ENCODE results near the gene APOA1. TPM values are rescaled to one million over a fixed set of nuclear protein-coding genes. Genes with fewer than 3 reads are reported as not detected.

Gene APOA1
- polyA plus RNA-seq, 4 donors = 62.3 to 22,236 (median 8,002) TPM

GRCh38 chr11:116814502-116814901 is 22.9 kb downstream of the APOA1 start:
- DNase-seq (no peak), FAIRE-seq (no peak)
- Histone ChIP-seq H3K27ac (ENCODE audit: low read depth in 1 of 3, low read length in 2 of 3) (peak overlapping the region in 2 of 3 donors; percentile 52 to 79), H3K36me3 (ENCODE audit: control insufficient read depth in 3 of 3, insufficient read depth in 2 of 3, low read depth in 1 of 3, low read length in 3 of 3) (peaks cover 0 to 6% (median 0%) of the 10 kb centered on the region in 3 donors), H3K9me3 (ENCODE audit: control insufficient read depth in 2 of 2, insufficient read depth in 1 of 2, low read depth in 1 of 2, low read length in 1 of 2) (peaks cover 0 to 5% of the 10 kb centered on the region in 2 donors), H3K27me3 (ENCODE audit: control insufficient read depth in 3 of 3, insufficient read depth in 3 of 3, low read length in 3 of 3) (no peaks in the 10 kb centered on the region), H3K4me3 (ENCODE audit: low read depth in 1 of 3, low read length in 3 of 3) (no peak overlapping the region), H3K4me1 (ENCODE audit: control insufficient read depth in 3 of 3, insufficient read depth in 2 of 3, low read depth in 1 of 3, low read length in 2 of 3) (peaks cover 0 to 25% (median 0%) of the 10 kb centered on the region in 3 donors)
- 76 to 96% (median 91%) methylated on average over 6 of the region's 6 CpGs for WGBS, 3 donors

GRCh38 chr11:116813781-116814471 is 23.5 kb downstream of the APOA1 start:
- 35 to 60% (median 51%) methylated on average over 5 of the region's 5 CpGs for WGBS, 3 donors
- peaks cover 0 to 25% (median 0%) of the 10 kb centered on the region in 3 donors for H3K4me1 ChIP-seq (ENCODE audit: control insufficient read depth in 3 of 3, insufficient read depth in 2 of 3, low read depth in 1 of 3, low read length in 2 of 3)
- H3K36me3 ChIP-seq (ENCODE audit: control insufficient read depth in 3 of 3, insufficient read depth in 2 of 3, low read depth in 1 of 3, low read length in 3 of 3) = peaks cover 0 to 2% (median 0%) of the 10 kb centered on the region in 3 donors
- DNase-seq (peak; percentile 64 to 92), FAIRE-seq (no peak)
- no peak overlapping the region for H3K4me3 ChIP-seq (ENCODE audit: low read depth in 1 of 3, low read length in 3 of 3)
- peak overlapping the region; percentile 52 to 79 (median 52) for H3K27ac ChIP-seq (ENCODE audit: low read depth in 1 of 3, low read length in 2 of 3)
- H3K9me3 ChIP-seq (ENCODE audit: control insufficient read depth in 2 of 2, insufficient read depth in 1 of 2, low read depth in 1 of 2, low read length in 1 of 2) = peaks cover 0 to 5% of the 10 kb centered on the region in 2 donors
- no peaks in the 10 kb centered on the region for H3K27me3 ChIP-seq (ENCODE audit: control insufficient read depth in 3 of 3, insufficient read depth in 3 of 3, low read length in 3 of 3)

- Histone ChIP-seq H3K9me3 (ENCODE audit: control insufficient read depth in 2 of 2, insufficient read depth in 1 of 2, low read depth in 1 of 2, low read length in 1 of 2) (peaks cover 0 to 5% of the 10 kb centered on the region in 2 donors), H3K4me1 (ENCODE audit: control insufficient read depth in 3 of 3, insufficient read depth in 2 of 3, low read depth in 1 of 3, low read length in 2 of 3) (peaks cover 0 to 31% (median 0%) of the 10 kb centered on the region in 3 donors), H3K36me3 (ENCODE audit: control insufficient read depth in 3 of 3, insufficient read depth in 2 of 3, low read depth in 1 of 3, low read length in 3 of 3) (no peaks in the 10 kb centered on the region), H3K4me3 (ENCODE audit: low read depth in 1 of 3, low read length in 3 of 3) (no peak overlapping the region), H3K27ac (ENCODE audit: low read depth in 1 of 3, low read length in 2 of 3) (peak overlapping the region; percentile 7 to 79 (median 52)), H3K27me3 (ENCODE audit: control insufficient read depth in 3 of 3, insufficient read depth in 3 of 3, low read length in 3 of 3) (no peaks in the 10 kb centered on the region)
- no peak for DNase-seq
- no peak for FAIRE-seq
- WGBS, 3 donors = 72 to 90% (median 84%) methylated on average over 1 of the region's 1 CpG
Observed at GRCh38 chr11:116813170-116813569, 24.3 kb downstream of the APOA1 start.

- DNase-seq = no peak
- peak; percentile 99 for FAIRE-seq
- H3K27ac ChIP-seq (ENCODE audit: low read depth in 1 of 3, low read length in 2 of 3) = no peak overlapping the region
- 86 to 99% (median 97%) methylated on average over 4 of the region's 4 CpGs for WGBS, 3 donors
- no peaks in the 10 kb centered on the region for H3K27me3 ChIP-seq (ENCODE audit: control insufficient read depth in 3 of 3, insufficient read depth in 3 of 3, low read length in 3 of 3)
- H3K4me3 ChIP-seq (ENCODE audit: low read depth in 1 of 3, low read length in 3 of 3) = no peak overlapping the region
- H3K36me3 ChIP-seq (ENCODE audit: control insufficient read depth in 3 of 3, insufficient read depth in 2 of 3, low read depth in 1 of 3, low read length in 3 of 3) = no peaks in the 10 kb centered on the region
- H3K4me1 ChIP-seq (ENCODE audit: control insufficient read depth in 3 of 3, insufficient read depth in 2 of 3, low read depth in 1 of 3, low read length in 2 of 3) = peaks cover 0 to 38% (median 2%) of the 10 kb centered on the region in 3 donors
- peaks cover 0 to 5% of the 10 kb centered on the region in 2 donors for H3K9me3 ChIP-seq (ENCODE audit: control insufficient read depth in 2 of 2, insufficient read depth in 1 of 2, low read depth in 1 of 2, low read length in 1 of 2)
Observed at GRCh38 chr11:116812109-116812508, 25.3 kb downstream of the APOA1 start.

- Histone ChIP-seq H3K36me3 (ENCODE audit: control insufficient read depth in 3 of 3, insufficient read depth in 2 of 3, low read depth in 1 of 3, low read length in 3 of 3) (no peaks in the 10 kb centered on the region), H3K27me3 (ENCODE audit: control insufficient read depth in 3 of 3, insufficient read depth in 3 of 3, low read length in 3 of 3) (no peaks in the 10 kb centered on the region), H3K9me3 (ENCODE audit: control insufficient read depth in 2 of 2, insufficient read depth in 1 of 2, low read depth in 1 of 2, low read length in 1 of 2) (peaks cover 0 to 5% of the 10 kb centered on the region in 2 donors), H3K4me3 (ENCODE audit: low read depth in 1 of 3, low read length in 3 of 3) (no peak overlapping the region), H3K4me1 (ENCODE audit: control insufficient read depth in 3 of 3, insufficient read depth in 2 of 3, low read depth in 1 of 3, low read length in 2 of 3) (peaks cover 0 to 43% (median 2%) of the 10 kb centered on the region in 3 donors), H3K27ac (ENCODE audit: low read depth in 1 of 3, low read length in 2 of 3) (no peak overlapping the region)
- WGBS, 3 donors = 82 to 94% (median 86%) methylated on average over 3 of the region's 3 CpGs
- FAIRE-seq (no peak), DNase-seq (peak in 1 of 2 donors; percentile 15)
Observed at GRCh38 chr11:116811194-116811593, 26.2 kb downstream of the APOA1 start.

- no peak for FAIRE-seq
- Histone ChIP-seq H3K36me3 (ENCODE audit: control insufficient read depth in 3 of 3, insufficient read depth in 2 of 3, low read depth in 1 of 3, low read length in 3 of 3) (no peaks in the 10 kb centered on the region), H3K4me1 (ENCODE audit: control insufficient read depth in 3 of 3, insufficient read depth in 2 of 3, low read depth in 1 of 3, low read length in 2 of 3) (peaks cover 0 to 29% (median 2%) of the 10 kb centered on the region in 3 donors), H3K9me3 (ENCODE audit: control insufficient read depth in 2 of 2, insufficient read depth in 1 of 2, low read depth in 1 of 2, low read length in 1 of 2) (peaks cover 0 to 5% of the 10 kb centered on the region in 2 donors), H3K27me3 (ENCODE audit: control insufficient read depth in 3 of 3, insufficient read depth in 3 of 3, low read length in 3 of 3) (no peaks in the 10 kb centered on the region), H3K27ac (ENCODE audit: low read depth in 1 of 3, low read length in 2 of 3) (peak overlapping the region; percentile 74 to 98 (median 84)), H3K4me3 (ENCODE audit: low read depth in 1 of 3, low read length in 3 of 3) (no peak overlapping the region)
- DNase-seq = peak; percentile 88 to 92
- 14 to 58% (median 27%) methylated on average over 14 of the region's 14 CpGs for WGBS, 3 donors
Observed at GRCh38 chr11:116808262-116809175, 28.9 kb downstream of the APOA1 start.

GRCh38 chr11:116807601-116808261 is 29.7 kb downstream of the APOA1 start:
- DNase-seq = no peak
- Histone ChIP-seq H3K27me3 (ENCODE audit: control insufficient read depth in 3 of 3, insufficient read depth in 3 of 3, low read length in 3 of 3) (no peaks in the 10 kb centered on the region), H3K9me3 (ENCODE audit: control insufficient read depth in 2 of 2, insufficient read depth in 1 of 2, low read depth in 1 of 2, low read length in 1 of 2) (no peaks in the 10 kb centered on the region), H3K27ac (ENCODE audit: low read depth in 1 of 3, low read length in 2 of 3) (peak overlapping the region; percentile 25 to 85 (median 71)), H3K4me1 (ENCODE audit: control insufficient read depth in 3 of 3, insufficient read depth in 2 of 3, low read depth in 1 of 3, low read length in 2 of 3) (peaks cover 0 to 23% (median 2%) of the 10 kb centered on the region in 3 donors), H3K36me3 (ENCODE audit: control insufficient read depth in 3 of 3, insufficient read depth in 2 of 3, low read depth in 1 of 3, low read length in 3 of 3) (no peaks in the 10 kb centered on the region), H3K4me3 (ENCODE audit: low read depth in 1 of 3, low read length in 3 of 3) (no peak overlapping the region)
- FAIRE-seq = no peak
- 76 to 84% (median 79%) methylated on average over 6 of the region's 6 CpGs for WGBS, 3 donors

- no peaks in the 10 kb centered on the region for H3K36me3 ChIP-seq (ENCODE audit: control insufficient read depth in 3 of 3, insufficient read depth in 2 of 3, low read depth in 1 of 3, low read length in 3 of 3)
- 53 to 63% (median 57%) methylated on average over 3 of the region's 3 CpGs for WGBS, 3 donors
- FAIRE-seq (no peak), DNase-seq (no peak)
- no peaks in the 10 kb centered on the region for H3K27me3 ChIP-seq (ENCODE audit: control insufficient read depth in 3 of 3, insufficient read depth in 3 of 3, low read length in 3 of 3)
- no peak overlapping the region for H3K27ac ChIP-seq (ENCODE audit: low read depth in 1 of 3, low read length in 2 of 3)
- no peak overlapping the region for H3K4me3 ChIP-seq (ENCODE audit: low read depth in 1 of 3, low read length in 3 of 3)
- H3K4me1 ChIP-seq (ENCODE audit: control insufficient read depth in 3 of 3, insufficient read depth in 2 of 3, low read depth in 1 of 3, low read length in 2 of 3) = peaks cover 0 to 18% (median 2%) of the 10 kb centered on the region in 3 donors
- no peaks in the 10 kb centered on the region for H3K9me3 ChIP-seq (ENCODE audit: control insufficient read depth in 2 of 2, insufficient read depth in 1 of 2, low read depth in 1 of 2, low read length in 1 of 2)
Observed at GRCh38 chr11:116804001-116804400, 33.4 kb downstream of the APOA1 start.
